Fibroblast of lung (primary cell): ENCODE measurements around the gene CXCR3. TPM values are rescaled to one million over a fixed set of nuclear protein-coding genes. Genes with fewer than 3 reads are reported as not detected.
"Not testable (repeated sequence)": the region's sequence is repeated elsewhere in the genome, so short reads cannot be mapped to it uniquely, and the experiment has no call there.

ENCODE experiments used
- DNase-seq, 2 donors: peaks; one replicate each; pipeline versions ENCODE4 v3.0.0 to v3.0.0-alpha.2; 2010; ENCODE audit warnings: low read depth in 2 of 2
- H2AFZ ChIP-seq: 2 replicates; pipeline ENCODE4 v1.5.1; 2012; ENCODE audit warnings: low read length, control low read depth, inconsistent platforms
- H3K27ac ChIP-seq: 2 replicates; pipeline ENCODE4 v1.5.1; 2011; ENCODE audit warnings: low read length, control low read depth; ENCODE audit not compliant: insufficient read depth
- H3K27me3 ChIP-seq: 2 replicates; pipeline ENCODE4 v1.5.1; 2011; ENCODE audit warnings: mild to moderate bottlenecking, low read length; ENCODE audit not compliant: control insufficient read depth, insufficient read depth
- H3K36me3 ChIP-seq: 2 replicates; pipeline ENCODE4 v1.5.1; 2011; ENCODE audit warnings: low read length; ENCODE audit not compliant: control insufficient read depth, insufficient read depth
- H3K4me1 ChIP-seq: 2 replicates; pipeline ENCODE4 v1.5.1; 2011; ENCODE audit warnings: low read length; ENCODE audit not compliant: control insufficient read depth, insufficient read depth; ENCODE audit errors: extremely low read depth
- H3K4me2 ChIP-seq: 2 replicates; pipeline ENCODE4 v1.5.1; 2011; ENCODE audit warnings: low read length, control low read depth; ENCODE audit not compliant: insufficient read depth; ENCODE audit errors: extremely low read depth
- H3K4me3 ChIP-seq, 4 experiments: fragments of 200-600 bp in 1 of 4; sonication (generic) in 1 of 4; replicated peaks in 1 of 4; 2 replicates each; pipeline ENCODE4 v1.5.1; 2011 to 2016; ENCODE audit warnings: low read length in 4 of 4, low read depth in 3 of 4, mild to moderate bottlenecking in 3 of 4, control low read depth in 2 of 4, inconsistent platforms in 1 of 4, mixed read lengths in 1 of 4; ENCODE audit not compliant: insufficient read depth in 1 of 4; ENCODE audit errors: control extremely low read depth in 1 of 4
- H3K79me2 ChIP-seq: 2 replicates; pipeline ENCODE4 v1.5.1; 2012; ENCODE audit warnings: mild to moderate bottlenecking, low read length, inconsistent platforms; ENCODE audit not compliant: control insufficient read depth, insufficient read depth
- H3K9ac ChIP-seq: 2 replicates; pipeline ENCODE4 v1.5.1; 2011; ENCODE audit warnings: mild to moderate bottlenecking, low read length, control low read depth; ENCODE audit not compliant: insufficient read depth
- H3K9me3 ChIP-seq: 2 replicates; pipeline ENCODE4 v1.5.1; 2012; ENCODE audit warnings: low read depth, low read length; ENCODE audit not compliant: control insufficient read depth, insufficient read depth
- H4K20me1 ChIP-seq: 2 replicates; pipeline ENCODE4 v1.5.1; 2011; ENCODE audit warnings: low read length; ENCODE audit not compliant: control insufficient read depth, insufficient read depth; ENCODE audit errors: extremely low read depth
- CTCF ChIP-seq, 2 donors: IDR thresholded peaks in 1 of 2; conservative IDR thresholded peaks in 1 of 2; 1 replicate in 1 of 2; 2 replicates in 1 of 2; pipeline ENCODE4 v1.5.1; 2011 to 2012; ENCODE audit warnings: low read length in 2 of 2, control low read depth in 1 of 2, inconsistent platforms in 1 of 2, low read depth in 1 of 2, mild to moderate bottlenecking in 1 of 2
- EZH2 ChIP-seq: IDR thresholded peaks from 2 replicates; pipeline ENCODE4 v1.5.1; 2012; ENCODE audit warnings: low read length, control low read depth, mild to moderate bottlenecking; ENCODE audit errors: missing control alignments
- polyA plus RNA-seq, 2 donors: library from polyadenylated mRNA; depleted of rRNA in 1 of 2; stranded (reverse) in 1 of 2; unstranded in 1 of 2; fragments of >200 nt; gene quantifications; 2 replicates each; pipeline ENCODE4 v1.2.1, GENCODE V29; 2011 to 2012; ENCODE audit warnings: missing spikeins in 1 of 2
- total RNA-seq: library from RNA; depleted of rRNA; stranded (reverse); fragments of >200 nt; gene quantifications from 2 replicates; pipeline ENCODE4 v1.2.1, GENCODE V29; 2014

Gene CXCR3
- total and polyA plus RNA-seq, 2 donors (not counting 1 experiment from before 2014, with no cell fraction given), result not detected

DNA sequence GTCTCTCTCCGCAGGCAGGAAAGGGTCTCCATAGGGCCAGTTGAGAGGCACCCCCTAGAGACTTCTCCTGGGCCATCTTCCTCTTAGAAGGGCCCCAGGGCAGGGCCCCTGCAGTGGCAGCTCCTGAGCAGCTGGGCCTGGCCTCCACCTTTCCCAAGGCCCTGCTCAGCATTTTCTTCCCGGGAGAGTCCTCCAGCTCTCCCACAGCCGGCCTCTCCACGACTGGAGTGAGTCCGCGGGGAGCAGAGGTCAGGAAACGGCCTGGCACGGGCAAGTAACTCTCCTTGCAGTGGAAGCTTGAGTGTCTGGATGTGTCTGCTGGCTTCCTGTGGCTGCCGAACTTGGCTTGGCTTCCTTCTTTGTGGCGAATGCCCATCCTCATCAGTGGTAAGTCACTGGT, 47.4 kb upstream of the CXCR3 start:
- no peaks in the 10 kb centered on the region for H3K9me3 ChIP-seq
- no peak for DNase-seq
- H3K27me3 ChIP-seq, result peaks cover 3% of the 10 kb centered on the region
- H3K36me3 ChIP-seq, result no peaks in the 10 kb centered on the region
- H3K79me2 ChIP-seq, result no peaks in the 10 kb centered on the region
- H3K9ac ChIP-seq, result no peak overlapping the region
- no peak for TF ChIP-seq EZH2
- TF ChIP-seq CTCF (conservative IDR thresholded peaks at IDR 0.05 in 1 of 2, IDR thresholded peaks at IDR 0.05 in 1 of 2; ENCODE audit: low read depth in 1 of 2, low read length in 2 of 2), result no peak
- no peaks in the 10 kb centered on the region for H3K4me1 ChIP-seq
- H3K4me2 ChIP-seq, result no peak overlapping the region
- no peak overlapping the region for H3K27ac ChIP-seq
- H4K20me1 ChIP-seq, result no peaks in the 10 kb centered on the region
- H2AFZ ChIP-seq, result no peak overlapping the region
- H3K4me3 ChIP-seq, result no peak overlapping the region

GRCh38 chrX:71664889-71665491, 46.7 kb upstream of the CXCR3 start:
- Histone ChIP-seq H3K4me2 (no peak overlapping the region), H3K79me2 (no peaks in the 10 kb centered on the region), H3K4me1 (no peaks in the 10 kb centered on the region), H3K27ac (no peak overlapping the region), H4K20me1 (no peaks in the 10 kb centered on the region), H3K9ac (no peak overlapping the region), H3K36me3 (no peaks in the 10 kb centered on the region), H3K4me3 (no peak overlapping the region), H3K27me3 (peaks cover 3% of the 10 kb centered on the region), H2AFZ (no peak overlapping the region), H3K9me3 (no peaks in the 10 kb centered on the region)
- TF ChIP-seq EZH2 (no peak), CTCF (conservative IDR thresholded peaks at IDR 0.05 in 1 of 2, IDR thresholded peaks at IDR 0.05 in 1 of 2; ENCODE audit: low read depth in 1 of 2, low read length in 2 of 2) (no peak)
- no peak for DNase-seq

- not testable (repeated sequence) for H3K9ac ChIP-seq, DNase-seq, H3K27ac ChIP-seq, H2AFZ ChIP-seq, H3K4me2 ChIP-seq, H3K4me1 ChIP-seq, H4K20me1 ChIP-seq, H3K79me2 ChIP-seq, H3K9me3 ChIP-seq, H3K36me3 ChIP-seq, H3K27me3 ChIP-seq, H3K4me3 ChIP-seq
- TF ChIP-seq CTCF (conservative IDR thresholded peaks at IDR 0.05 in 1 of 2, IDR thresholded peaks at IDR 0.05 in 1 of 2; ENCODE audit: low read depth in 1 of 2, low read length in 2 of 2), result peak in 1 of 2 donors; percentile 14
Observed at GRCh38 chrX:71664202-71664601, 45.9 kb upstream of the CXCR3 start.

GRCh38 chrX:71663238-71663637, 44.9 kb upstream of the CXCR3 start:
- H2AFZ ChIP-seq, H4K20me1 ChIP-seq, H3K9me3 ChIP-seq, H3K4me2 ChIP-seq, H3K4me3 ChIP-seq, H3K9ac ChIP-seq, H3K4me1 ChIP-seq, H3K27ac ChIP-seq, DNase-seq, H3K79me2 ChIP-seq, H3K36me3 ChIP-seq, H3K27me3 ChIP-seq: not testable (repeated sequence)

DNA sequence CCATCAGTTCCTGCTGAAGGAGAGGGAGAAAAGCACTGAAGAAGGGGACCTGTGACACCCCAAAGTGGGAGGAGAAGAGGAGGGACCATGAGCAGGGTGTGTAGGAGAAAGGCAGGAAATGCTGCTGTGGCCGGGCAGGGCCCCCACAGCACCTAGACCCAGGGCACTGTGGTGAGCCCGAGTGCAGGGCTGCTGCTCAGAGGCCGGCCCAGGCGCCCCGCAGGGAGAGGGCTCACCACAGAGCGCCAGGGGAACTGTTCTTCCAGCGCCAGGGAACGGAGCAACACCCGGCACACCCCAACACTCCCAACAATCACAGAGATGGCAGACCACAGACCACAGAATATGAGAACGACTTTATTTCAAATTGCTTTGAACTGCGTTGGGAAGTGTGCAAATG, 44.3 kb upstream of the CXCR3 start:
- H3K27ac ChIP-seq, H3K36me3 ChIP-seq, H3K27me3 ChIP-seq, H3K79me2 ChIP-seq, H3K4me1 ChIP-seq, DNase-seq, H3K4me3 ChIP-seq, H3K4me2 ChIP-seq, H4K20me1 ChIP-seq, H3K9me3 ChIP-seq, H2AFZ ChIP-seq, H3K9ac ChIP-seq: not testable (repeated sequence)
